Transverse colon (tissue), 4 donors: ENCODE data around the gene MICU2.

Experiments used
- CTCF ChIP-seq, 5 experiments: fragments of 200-600 bp in 3 of 5; fragments of 450-650 bp in 2 of 5; sonication (generic) in 3 of 5; IDR thresholded peaks; 1 replicate in 2 of 5; 2 replicates in 3 of 5; pipeline ENCODE4 v1.5.1; 2016 to 2017; ENCODE audit warnings: antibody characterized with exemption in 5 of 5, inconsistent platforms in 3 of 5, mild to moderate bottlenecking in 2 of 5, moderate library complexity in 1 of 5
- POLR2AphosphoS5 ChIP-seq, 3 donors: sonication (generic); formaldehyde crosslinking; IDR thresholded peaks; one replicate each; pipeline ENCODE4 v1.6.1; 2016; ENCODE audit warnings: antibody characterized with exemption in 3 of 3

- no peak for TF ChIP-seq CTCF (IDR thresholded peaks at IDR 0.05)
- no peak for TF ChIP-seq POLR2AphosphoS5 (IDR thresholded peaks at IDR 0.05)
Observed at GRCh38 chr13:21544515-21544914, 59.5 kb downstream of the MICU2 start.
